Mucosa of descending colon (tissue), 3 donors: ENCODE data around the gene ALDH1A2. TPM values are rescaled to one million over a fixed set of nuclear protein-coding genes. Genes with fewer than 3 reads are reported as not detected.
"Not testable (repeated sequence)": the region's sequence is repeated elsewhere in the genome, so short reads cannot be mapped to it uniquely, and the experiment has no call there.

Experiments used
- ATAC-seq: fragments of 200-7000 bp; cut with Tn5 transposase; one replicate; pipeline ENCODE4 v1.9.1; 2020; ENCODE audit warnings: mild to moderate bottlenecking, moderate library complexity
- DNase-seq, 3 donors: peaks; one replicate each; pipeline ENCODE4 v3.0.0-alpha.2; 2020
- H3K36me3 ChIP-seq: fragments of 200-600 bp; one replicate; pipeline ENCODE4 v1.8.0; 2021; ENCODE audit warnings: low read depth, mild to moderate bottlenecking
- H3K4me1 ChIP-seq: fragments of 200-600 bp; one replicate; pipeline ENCODE4 v1.8.0; 2021; ENCODE audit warnings: low read depth, mild to moderate bottlenecking
- H3K4me3 ChIP-seq: fragments of 200-600 bp; one replicate; pipeline ENCODE4 v1.8.0; 2021; ENCODE audit warnings: mild to moderate bottlenecking
- H3K9me3 ChIP-seq: fragments of 200-600 bp; one replicate; pipeline ENCODE4 v1.8.0; 2021; ENCODE audit warnings: mild to moderate bottlenecking
- intact Hi-C, 2 donors: fragments of 100-400 bp; cut with DNase I in 1 of 2; cut with micrococcal nuclease in 1 of 2; formaldehyde crosslinking; loops; one replicate each; pipeline versions ENCODE4 v1.11.0 to v1.11.1; 2022; cut with DNase I, micrococcal nuclease
- total RNA-seq, 3 donors: library from RNA; stranded (reverse); fragmentation: NEBNext Ultra II Directional in 2 of 3; extraction: Animal tissue kit (Norgen Biotek cat#: 25700) in 2 of 3; gene quantifications; one replicate each; pipeline versions ENCODE4 v1.2.1 to v1.2.4, GENCODE V29; 2021 to 2023
- TF ChIP-seq, protein P1 (sequence below): fragments of 200-600 bp; IDR thresholded peaks from one replicate; pipeline ENCODE4 v1.8.0; 2022; ENCODE audit warnings: antibody characterized with exemption, mild to moderate bottlenecking
- donor health status: DM: no; HTN: no; CAD: no; lungs with moderate emphysema.
- donor health status: DM: no; HTN: no; CAD: no.
- donor health status: DM: no; HTN: yes; CAD: no.

Gene ALDH1A2
- total RNA-seq, 3 donors from 2014 or later: 0.55 to 8.6 (median 4.3) TPM

- no peaks in the 10 kb centered on the region for H3K9me3 ChIP-seq
- no peaks in the 10 kb centered on the region for H3K36me3 ChIP-seq
- no peak overlapping the region for H3K4me3 ChIP-seq
- ATAC-seq (no peak), DNase-seq (no peak)
- H3K4me1 ChIP-seq: no peaks in the 10 kb centered on the region
- TF ChIP-seq, protein P1, sequence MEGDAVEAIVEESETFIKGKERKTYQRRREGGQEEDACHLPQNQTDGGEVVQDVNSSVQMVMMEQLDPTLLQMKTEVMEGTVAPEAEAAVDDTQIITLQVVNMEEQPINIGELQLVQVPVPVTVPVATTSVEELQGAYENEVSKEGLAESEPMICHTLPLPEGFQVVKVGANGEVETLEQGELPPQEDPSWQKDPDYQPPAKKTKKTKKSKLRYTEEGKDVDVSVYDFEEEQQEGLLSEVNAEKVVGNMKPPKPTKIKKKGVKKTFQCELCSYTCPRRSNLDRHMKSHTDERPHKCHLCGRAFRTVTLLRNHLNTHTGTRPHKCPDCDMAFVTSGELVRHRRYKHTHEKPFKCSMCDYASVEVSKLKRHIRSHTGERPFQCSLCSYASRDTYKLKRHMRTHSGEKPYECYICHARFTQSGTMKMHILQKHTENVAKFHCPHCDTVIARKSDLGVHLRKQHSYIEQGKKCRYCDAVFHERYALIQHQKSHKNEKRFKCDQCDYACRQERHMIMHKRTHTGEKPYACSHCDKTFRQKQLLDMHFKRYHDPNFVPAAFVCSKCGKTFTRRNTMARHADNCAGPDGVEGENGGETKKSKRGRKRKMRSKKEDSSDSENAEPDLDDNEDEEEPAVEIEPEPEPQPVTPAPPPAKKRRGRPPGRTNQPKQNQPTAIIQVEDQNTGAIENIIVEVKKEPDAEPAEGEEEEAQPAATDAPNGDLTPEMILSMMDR: no peak
- intact Hi-C loops: no loop called here
Measured at GRCh38 chr15:58002338-58003126, 63.0 kb downstream of the ALDH1A2 start.

DNA sequence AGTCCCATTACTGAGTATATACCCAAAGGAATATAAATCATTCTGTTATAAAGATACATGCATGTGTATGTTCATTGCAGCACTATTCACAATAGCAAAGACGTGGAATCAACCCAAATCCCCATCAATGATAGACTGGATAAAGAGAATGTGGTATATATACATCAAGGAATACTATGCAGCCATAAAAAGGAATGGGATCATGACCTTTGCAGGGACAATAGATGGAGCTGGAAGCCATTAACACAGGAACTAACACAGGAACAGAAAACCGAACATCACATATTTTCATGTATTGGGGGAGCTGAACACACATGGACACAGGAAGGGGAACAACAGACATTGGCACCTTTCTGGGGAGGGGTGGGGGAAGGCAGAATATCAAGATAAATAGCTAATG, 65.8 kb downstream of the ALDH1A2 start:
- H3K9me3 ChIP-seq, H3K4me1 ChIP-seq, H3K36me3 ChIP-seq, ATAC-seq, intact Hi-C loops, H3K4me3 ChIP-seq, DNase-seq: not testable (repeated sequence)

GRCh38 chr15:57996561-57996960, 69.0 kb downstream of the ALDH1A2 start:
- TF ChIP-seq, protein P1: no peak
- H3K4me3 ChIP-seq: no peak overlapping the region
- intact Hi-C loops: no loop called here
- no peaks in the 10 kb centered on the region for H3K4me1 ChIP-seq
- no peaks in the 10 kb centered on the region for H3K36me3 ChIP-seq
- ATAC-seq (no peak), DNase-seq (no peak)
- no peaks in the 10 kb centered on the region for H3K9me3 ChIP-seq

GRCh38 chr15:57994221-57995049, 71.1 kb downstream of the ALDH1A2 start:
- no peak for ATAC-seq
- no peaks in the 10 kb centered on the region for H3K36me3 ChIP-seq
- H3K9me3 ChIP-seq: no peaks in the 10 kb centered on the region
- TF ChIP-seq, protein P1: no peak
- no peak for DNase-seq
- H3K4me3 ChIP-seq: no peak overlapping the region
- intact Hi-C loops: no loop called here
- H3K4me1 ChIP-seq: no peaks in the 10 kb centered on the region

- intact Hi-C loops: no loop called here
Measured at GRCh38 chr15:57993409-57994145, 71.9 kb downstream of the ALDH1A2 start.

More at GRCh38 chr15:57993409-57994145, 71.9 kb downstream of the ALDH1A2 start:
- DNase-seq: no peak
- no peaks in the 10 kb centered on the region for H3K36me3 ChIP-seq
- no peak for ATAC-seq
- H3K4me1 ChIP-seq: no peaks in the 10 kb centered on the region
- no peaks in the 10 kb centered on the region for H3K9me3 ChIP-seq
- no peak overlapping the region for H3K4me3 ChIP-seq
- TF ChIP-seq, protein P1: no peak
